Kidney (tissue), 14 donors: Measurements from ENCODE around the gene LRRC8E. TPM values are rescaled to one million over a fixed set of nuclear protein-coding genes. Genes with fewer than 3 reads are reported as not detected.

Experiments
- DNase-seq, 5 donors: peaks; one replicate each; pipeline ENCODE4 v3.0.0-alpha.2; 2013 to 2020
- FAIRE-seq: peaks from 2 replicates; lab custom pipeline; 2012; peaks lifted over from hg19 to GRCh38; lab: Jason Lieb, UNC
- H3K27ac ChIP-seq, 2 donors: one replicate each; pipeline ENCODE4 v1.7.0; 2013; ENCODE audit warnings: low read depth in 2 of 2, low read length in 2 of 2, inconsistent platforms in 1 of 2
- H3K27me3 ChIP-seq: one replicate; pipeline ENCODE4 v1.7.1; 2013; ENCODE audit warnings: low read length, inconsistent platforms; ENCODE audit not compliant: control insufficient read depth, insufficient read depth
- H3K36me3 ChIP-seq, 3 donors: one replicate each; pipeline versions ENCODE4 v1.7.0 to v1.7.1; 2013; ENCODE audit warnings: low read length in 3 of 3, control low read depth in 1 of 3, inconsistent platforms in 1 of 3; ENCODE audit not compliant: insufficient read depth in 3 of 3, control insufficient read depth in 2 of 3
- H3K4me1 ChIP-seq, 3 donors: one replicate each; pipeline versions ENCODE4 v1.7.0 to v1.7.1; 2013; ENCODE audit warnings: low read length in 3 of 3, inconsistent platforms in 1 of 3, low read depth in 1 of 3; ENCODE audit not compliant: control insufficient read depth in 2 of 3, insufficient read depth in 2 of 3
- H3K4me3 ChIP-seq, 3 donors: one replicate each; pipeline versions ENCODE4 v1.7.0 to v1.8.1; 2013; ENCODE audit warnings: low read length in 3 of 3, control low read depth in 1 of 3, inconsistent platforms in 1 of 3
- H3K9ac ChIP-seq, 3 donors: one replicate each; pipeline versions ENCODE4 v1.7.0 to v1.7.1; 2013; ENCODE audit warnings: low read length in 3 of 3, control low read depth in 1 of 3, inconsistent platforms in 1 of 3
- H3K9me3 ChIP-seq, 3 donors: one replicate each; pipeline versions ENCODE4 v1.7.0 to v1.7.1; 2013; ENCODE audit warnings: low read length in 3 of 3, control low read depth in 1 of 3, inconsistent platforms in 1 of 3; ENCODE audit not compliant: control insufficient read depth in 2 of 3, insufficient read depth in 1 of 3
- CTCF ChIP-seq: IDR thresholded peaks from 3 replicates; pipeline ENCODE4 v1.5.1; 2012; ENCODE audit warnings: mild to moderate bottlenecking, moderate library complexity, borderline replicate concordance; ENCODE audit not compliant: insufficient read depth; ENCODE audit errors: extremely low read depth
- intact Hi-C: fragments of 100-400 bp; cut with DNase I; formaldehyde crosslinking; loops from one replicate; pipeline ENCODE4 v1.11.1; 2022
- polyA plus RNA-seq: library from polyadenylated mRNA; stranded (reverse); fragments of 350-450 nt; fragmentation: Illumina TruSeq; extraction: RNeasy Lipid Tissue Mini Kit (QIAGEN cat#74804); gene quantifications from one replicate; pipeline ENCODE4 v1.2.3, GENCODE V29; 2014; ENCODE audit warnings: low read depth, low replicate concordance; ENCODE audit not compliant: insufficient read depth
- total RNA-seq: library from RNA; stranded (reverse); fragmentation: NEBNext Ultra II Directional; extraction: Animal tissue kit (Norgen Biotek cat#: 25700); gene quantifications from one replicate; pipeline ENCODE4 v1.2.1, GENCODE V29; 2021
- donor health status: control.
- donor health status: control.
- donor health status: control.
- donor health status: control.
- donor health status: control.
- donor health status: DM: yes; HTN: yes; CAD: no.
- donor health status: Normal renal cell carcinoma (clear cell type).

The LRRC8E gene
- total and polyA plus RNA-seq, 2 donors from 2014 or later, result 2.2 to 9.1 TPM

- TF ChIP-seq CTCF, result no peak
- peaks cover 0 to 21% (median 12%) of the 10 kb centered on the region in 3 donors for H3K4me1 ChIP-seq
- intact Hi-C loops, result no loop called here
- FAIRE-seq (no peak), DNase-seq (peak in 1 of 5 donors; percentile 29)
- H3K9me3 ChIP-seq, result no peaks in the 10 kb centered on the region
- peak overlapping the region; percentile 40 to 79 for H3K27ac ChIP-seq
- peak overlapping the region; percentile 58 to 92 (median 76) for H3K4me3 ChIP-seq
- H3K9ac ChIP-seq, result peak overlapping the region; percentile 43 to 87 (median 81)
- no peaks in the 10 kb centered on the region for H3K36me3 ChIP-seq
- no peaks in the 10 kb centered on the region for H3K27me3 ChIP-seq
Observed at GRCh38 chr19:7902796-7903243, 14.5 kb downstream of the LRRC8E start.

- peak within 1 kb of the TSS; percentile 74 to 87 for H3K27ac ChIP-seq
- H3K9ac ChIP-seq, result peak within 1 kb of the TSS; percentile 81 to 91 (median 87)
- DNase-seq, result peak; percentile 100
- H3K27me3 ChIP-seq, result no peaks in the 10 kb centered on the region
- peaks cover 0 to 21% (median 12%) of the 10 kb centered on the region in 3 donors for H3K4me1 ChIP-seq
- H3K36me3 ChIP-seq, result no peaks in the 10 kb centered on the region
- H3K4me3 ChIP-seq, result peak within 1 kb of the TSS; percentile 76 to 92 (median 91)
- intact Hi-C loops, result no loop called here
- peak; percentile 97 for FAIRE-seq
- no peaks in the 10 kb centered on the region for H3K9me3 ChIP-seq
- TF ChIP-seq CTCF, result peak; percentile 80
Observed at GRCh38 chr19:7903244-7904073, 15.1 kb downstream of the LRRC8E start, which contains the start of gene MAP2K7. Gene MAP2K7 (plus strand): TSS chr19:7903877. CDS start chr19:7903945, 68 bp downstream.

- H3K27me3 ChIP-seq, result no peaks in the 10 kb centered on the region
- peak overlapping the region; percentile 74 to 87 for H3K27ac ChIP-seq
- FAIRE-seq (no peak), DNase-seq (peak in 4 of 5 donors; percentile 13 to 93 (median 74))
- peak overlapping the region; percentile 0 to 91 (median 59) for H3K9ac ChIP-seq
- peaks cover 0 to 21% (median 12%) of the 10 kb centered on the region in 3 donors for H3K4me1 ChIP-seq
- no peaks in the 10 kb centered on the region for H3K9me3 ChIP-seq
- TF ChIP-seq CTCF, result no peak
- no peaks in the 10 kb centered on the region for H3K36me3 ChIP-seq
- peak overlapping the region; percentile 55 to 91 (median 77) for H3K4me3 ChIP-seq
- intact Hi-C loops, result no loop called here
Observed at GRCh38 chr19:7904074-7905020, 16.0 kb downstream of the LRRC8E start.
